Stimulated activated CD8-positive, alpha-beta memory T cell treated with anti-CD3 and anti-CD28 coated beads, Interleukin-2, amount 100 ng/mL, for 48 hours (primary cell): ENCODE results near the gene SYCE3.
"Not testable (repeated sequence)": the region's sequence is repeated elsewhere in the genome, so short reads cannot be mapped to it uniquely, and the experiment has no call there.

ENCODE experiments used
- DNase-seq, 2 donors: peaks; one replicate each; pipeline ENCODE4 v3.0.0-alpha.2; 2020; ENCODE audit warnings: low read depth in 2 of 2

SYCE3 gene

GRCh38 chr22:50520826-50521453, 41.8 kb downstream of the SYCE3 start:
- no peak for DNase-seq

GRCh38 chr22:50520184-50520583, 42.5 kb downstream of the SYCE3 start:
- not testable (repeated sequence) for DNase-seq

- no peak for DNase-seq
These were observed 43.6 kb downstream of the SYCE3 start for GRCh38 chr22:50519151-50519550.

- no peak for DNase-seq
These were observed 44.1 kb downstream of the SYCE3 start for GRCh38 chr22:50518606-50519005.

GRCh38 chr22:50517495-50518260, 45.0 kb downstream of the SYCE3 start:
- no peak for DNase-seq

GRCh38 chr22:50516891-50517290, 45.8 kb downstream of the SYCE3 start:
- no peak for DNase-seq

GRCh38 chr22:50516068-50516467, 46.7 kb downstream of the SYCE3 start:
- DNase-seq = no peak

- DNase-seq = no peak
These were observed 49.5 kb downstream of the SYCE3 start for GRCh38 chr22:50513175-50513574.

GRCh38 chr22:50508897-50509296, 53.8 kb downstream of the SYCE3 start:
- no peak for DNase-seq

GRCh38 chr22:50507991-50508884, 54.5 kb downstream of the SYCE3 start, which contains the start of gene NCAPH2:
TSS of gene NCAPH2 (plus strand) at chr22:50508224. CDS start at chr22:50508338, 114 bp downstream.
- peak; percentile 98 for DNase-seq

- DNase-seq = peak; percentile 90 to 94
These were observed 55.2 kb downstream of the SYCE3 start, which contains the start of gene LMF2 for GRCh38 chr22:50507421-50507990. TSS of gene LMF2 (minus strand) at chr22:50507702. CDS start at chr22:50507675, 27 bp downstream.

GRCh38 chr22:50506611-50507420, 55.9 kb downstream of the SYCE3 start:
- DNase-seq = no peak

GRCh38 chr22:50505776-50506610, 56.7 kb downstream of the SYCE3 start:
- no peak for DNase-seq

GRCh38 chr22:50505276-50505775, 57.4 kb downstream of the SYCE3 start:
- no peak for DNase-seq

- no peak for DNase-seq
These were observed 58.1 kb downstream of the SYCE3 start for GRCh38 chr22:50504369-50505211.

GRCh38 chr22:50503475-50504145, 59.1 kb downstream of the SYCE3 start:
- no peak for DNase-seq

GRCh38 chr22:50502628-50503474, 59.9 kb downstream of the SYCE3 start:
- DNase-seq = no peak
